GM23338 (cell line): Measurements from ENCODE around the gene UBFD1.

Source experiments
- CREB1 ChIP-seq: fragments of 250-450 bp; sonication (Bioruptor Pico); IDR thresholded peaks from 2 replicates; pipeline ENCODE4 v1.5.0; 2020; ENCODE audit warnings: low read depth, mild to moderate bottlenecking, moderate library complexity
- EZH2 ChIP-seq: fragments of 200-600 bp; sonication (generic); IDR thresholded peaks from one replicate; pipeline ENCODE4 v1.8.0; 2017; ENCODE audit warnings: antibody characterized with exemption, mild to moderate bottlenecking, low read depth; ENCODE audit not compliant: unreplicated experiment
- POLR2AphosphoS5 ChIP-seq: IDR thresholded peaks from 2 replicates; pipeline ENCODE4 v1.6.1; 2016; ENCODE audit warnings: antibody characterized with exemption, low read depth
- ZNF114 ChIP-seq: fragments of 250-450 bp; sonication (Bioruptor Pico); IDR thresholded peaks from 2 replicates; pipeline ENCODE4 v1.5.0; 2020; ENCODE audit warnings: mild to moderate bottlenecking, moderate library complexity
- TF ChIP-seq, protein P1 (sequence below), 2 experiments: fragments of 200-600 bp in 1 of 2; sonication (generic) in 1 of 2; conservative IDR thresholded peaks; 2 replicates each; pipeline versions ENCODE4 v1.5.1 to v1.6.1; 2016 to 2017; ENCODE audit warnings: antibody characterized with exemption in 2 of 2, low read depth in 2 of 2, mild to moderate bottlenecking in 2 of 2, moderate library complexity in 1 of 2
- TF ChIP-seq, protein P2 (sequence below): IDR thresholded peaks from one replicate; pipeline ENCODE4 v1.6.1; 2018; ENCODE audit warnings: antibody characterized with exemption; ENCODE audit not compliant: unreplicated experiment

DNA sequence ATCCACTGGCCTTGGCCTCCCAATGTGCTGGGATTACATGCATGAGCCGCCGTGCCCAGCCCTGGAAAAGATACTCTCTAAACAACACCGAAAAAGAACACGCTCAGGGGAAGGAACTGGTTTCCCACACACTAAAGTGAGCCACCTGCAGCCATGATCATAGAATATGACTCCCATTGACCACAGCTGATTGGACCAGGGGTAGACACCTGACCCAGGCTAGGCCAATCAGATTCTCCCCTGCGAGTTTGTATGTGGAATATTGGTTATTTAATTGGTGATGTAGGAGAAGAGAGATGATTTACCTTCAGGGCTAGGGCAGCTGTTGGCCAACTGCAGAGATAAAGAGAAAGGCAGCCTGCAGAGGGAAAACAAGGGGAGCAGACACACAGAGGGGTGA lies 38.2 kb upstream of the UBFD1 start:
- TF ChIP-seq, protein P1, sequence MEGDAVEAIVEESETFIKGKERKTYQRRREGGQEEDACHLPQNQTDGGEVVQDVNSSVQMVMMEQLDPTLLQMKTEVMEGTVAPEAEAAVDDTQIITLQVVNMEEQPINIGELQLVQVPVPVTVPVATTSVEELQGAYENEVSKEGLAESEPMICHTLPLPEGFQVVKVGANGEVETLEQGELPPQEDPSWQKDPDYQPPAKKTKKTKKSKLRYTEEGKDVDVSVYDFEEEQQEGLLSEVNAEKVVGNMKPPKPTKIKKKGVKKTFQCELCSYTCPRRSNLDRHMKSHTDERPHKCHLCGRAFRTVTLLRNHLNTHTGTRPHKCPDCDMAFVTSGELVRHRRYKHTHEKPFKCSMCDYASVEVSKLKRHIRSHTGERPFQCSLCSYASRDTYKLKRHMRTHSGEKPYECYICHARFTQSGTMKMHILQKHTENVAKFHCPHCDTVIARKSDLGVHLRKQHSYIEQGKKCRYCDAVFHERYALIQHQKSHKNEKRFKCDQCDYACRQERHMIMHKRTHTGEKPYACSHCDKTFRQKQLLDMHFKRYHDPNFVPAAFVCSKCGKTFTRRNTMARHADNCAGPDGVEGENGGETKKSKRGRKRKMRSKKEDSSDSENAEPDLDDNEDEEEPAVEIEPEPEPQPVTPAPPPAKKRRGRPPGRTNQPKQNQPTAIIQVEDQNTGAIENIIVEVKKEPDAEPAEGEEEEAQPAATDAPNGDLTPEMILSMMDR (conservative IDR thresholded peaks at IDR 0.05; ENCODE audit: low read depth in 2 of 2), result no peak
- TF ChIP-seq ZNF114 (CRISPR knock-in tag) (no peak), CREB1 (CRISPR knock-in tag) (no peak), EZH2 (no peak), POLR2AphosphoS5 (no peak)
- TF ChIP-seq, protein P2, sequence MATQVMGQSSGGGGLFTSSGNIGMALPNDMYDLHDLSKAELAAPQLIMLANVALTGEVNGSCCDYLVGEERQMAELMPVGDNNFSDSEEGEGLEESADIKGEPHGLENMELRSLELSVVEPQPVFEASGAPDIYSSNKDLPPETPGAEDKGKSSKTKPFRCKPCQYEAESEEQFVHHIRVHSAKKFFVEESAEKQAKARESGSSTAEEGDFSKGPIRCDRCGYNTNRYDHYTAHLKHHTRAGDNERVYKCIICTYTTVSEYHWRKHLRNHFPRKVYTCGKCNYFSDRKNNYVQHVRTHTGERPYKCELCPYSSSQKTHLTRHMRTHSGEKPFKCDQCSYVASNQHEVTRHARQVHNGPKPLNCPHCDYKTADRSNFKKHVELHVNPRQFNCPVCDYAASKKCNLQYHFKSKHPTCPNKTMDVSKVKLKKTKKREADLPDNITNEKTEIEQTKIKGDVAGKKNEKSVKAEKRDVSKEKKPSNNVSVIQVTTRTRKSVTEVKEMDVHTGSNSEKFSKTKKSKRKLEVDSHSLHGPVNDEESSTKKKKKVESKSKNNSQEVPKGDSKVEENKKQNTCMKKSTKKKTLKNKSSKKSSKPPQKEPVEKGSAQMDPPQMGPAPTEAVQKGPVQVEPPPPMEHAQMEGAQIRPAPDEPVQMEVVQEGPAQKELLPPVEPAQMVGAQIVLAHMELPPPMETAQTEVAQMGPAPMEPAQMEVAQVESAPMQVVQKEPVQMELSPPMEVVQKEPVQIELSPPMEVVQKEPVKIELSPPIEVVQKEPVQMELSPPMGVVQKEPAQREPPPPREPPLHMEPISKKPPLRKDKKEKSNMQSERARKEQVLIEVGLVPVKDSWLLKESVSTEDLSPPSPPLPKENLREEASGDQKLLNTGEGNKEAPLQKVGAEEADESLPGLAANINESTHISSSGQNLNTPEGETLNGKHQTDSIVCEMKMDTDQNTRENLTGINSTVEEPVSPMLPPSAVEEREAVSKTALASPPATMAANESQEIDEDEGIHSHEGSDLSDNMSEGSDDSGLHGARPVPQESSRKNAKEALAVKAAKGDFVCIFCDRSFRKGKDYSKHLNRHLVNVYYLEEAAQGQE, result no peak
